H1 (cell line): ENCODE measurements around the gene NOXO1. TPM values are rescaled to one million over a fixed set of nuclear protein-coding genes. Genes with fewer than 3 reads are reported as not detected.

Experiments used
- CHD1 ChIP-seq: IDR thresholded peaks from 2 replicates; pipeline ENCODE4 v1.6.1; 2012; ENCODE audit warnings: low read depth, low read length, improper control_type of control experiment
- EP300 ChIP-seq, 2 experiments: IDR thresholded peaks; 1 replicate in 1 of 2; 2 replicates in 1 of 2; pipeline ENCODE4 v1.6.1; 2011 to 2012; ENCODE audit warnings: low read depth in 2 of 2, low read length in 2 of 2, mild to moderate bottlenecking in 2 of 2, borderline replicate concordance in 1 of 2, inconsistent platforms in 1 of 2, moderate library complexity in 1 of 2
- GTF2F1 ChIP-seq: IDR thresholded peaks from 2 replicates; pipeline ENCODE4 v1.6.1; 2012; ENCODE audit warnings: low read depth, low read length, improper control_type of control experiment, borderline replicate concordance
- JUN ChIP-seq: IDR thresholded peaks from 2 replicates; pipeline ENCODE4 v1.6.1; 2011; ENCODE audit warnings: low read depth, mild to moderate bottlenecking, improper control_type of control experiment, low read length
- TAF7 ChIP-seq: optimal IDR thresholded peaks from 2 replicates; pipeline ENCODE3; 2011; ENCODE audit warnings: low read depth, mild to moderate bottlenecking, inconsistent platforms, low read length, moderate library complexity, borderline replicate concordance
- YY1 ChIP-seq: IDR thresholded peaks from 2 replicates; pipeline ENCODE4 v1.6.1; 2011; ENCODE audit warnings: low read depth, mild to moderate bottlenecking, low read length
- polyA plus RNA-seq, 7 experiments: library from polyadenylated mRNA; depleted of rRNA in 3 of 7; stranded (reverse) in 5 of 7; unstranded in 2 of 7; fragments of >200 nt in 5 of 7; fragments of 200-250 nt in 2 of 7; gene quantifications; 1 replicate in 5 of 7; 2 replicates in 1 of 7; 4 replicates in 1 of 7; pipeline versions ENCODE4 v1.2.1 to v1.2.3, GENCODE V29; 2011 to 2013; ENCODE audit warnings: missing spikeins in 2 of 7, mixed read lengths in 2 of 7
- total RNA-seq: library from RNA; stranded (reverse); fragmentation: NEBNext Ultra II Directional; extraction: Animal tissue kit (Norgen Biotek cat#: 25700); gene quantifications from 2 replicates; pipeline ENCODE4 v1.2.1, GENCODE V29; 2021

Gene NOXO1
- total and polyA plus RNA-seq, 2 of the 8 experiments (the other 6 are each of a cell fraction or from before 2014, with no cell fraction given) = 1.3 to 2.5 TPM

- TF ChIP-seq TAF7 (no peak), YY1 (no peak), CHD1 (no peak), GTF2F1 (no peak), JUN (no peak), EP300 (IDR thresholded peaks at IDR 0.05; ENCODE audit: borderline replicate concordance in 1 of 2, low read depth in 2 of 2, low read length in 2 of 2) (no peak)
Measured at GRCh38 chr16:1947369-1947670, 33.9 kb downstream of the NOXO1 start (continued).
